AG09319 (cell line): Measurements from ENCODE around the gene IDNK.
A peak's percentile ranks its signal among the peaks of the same experiment; 100 is the strongest.

ENCODE experiments used
- DNase-seq: peaks from one replicate; pipeline ENCODE4 v3.0.0-alpha.2; 2010; ENCODE audit warnings: low read depth; ENCODE audit errors: extremely low read depth
- TF ChIP-seq, protein P1 (sequence below): IDR thresholded peaks from 2 replicates; pipeline ENCODE4 v1.5.1; 2011; ENCODE audit warnings: low read depth, mild to moderate bottlenecking, inconsistent platforms, low read length, moderate library complexity

Gene IDNK

DNA sequence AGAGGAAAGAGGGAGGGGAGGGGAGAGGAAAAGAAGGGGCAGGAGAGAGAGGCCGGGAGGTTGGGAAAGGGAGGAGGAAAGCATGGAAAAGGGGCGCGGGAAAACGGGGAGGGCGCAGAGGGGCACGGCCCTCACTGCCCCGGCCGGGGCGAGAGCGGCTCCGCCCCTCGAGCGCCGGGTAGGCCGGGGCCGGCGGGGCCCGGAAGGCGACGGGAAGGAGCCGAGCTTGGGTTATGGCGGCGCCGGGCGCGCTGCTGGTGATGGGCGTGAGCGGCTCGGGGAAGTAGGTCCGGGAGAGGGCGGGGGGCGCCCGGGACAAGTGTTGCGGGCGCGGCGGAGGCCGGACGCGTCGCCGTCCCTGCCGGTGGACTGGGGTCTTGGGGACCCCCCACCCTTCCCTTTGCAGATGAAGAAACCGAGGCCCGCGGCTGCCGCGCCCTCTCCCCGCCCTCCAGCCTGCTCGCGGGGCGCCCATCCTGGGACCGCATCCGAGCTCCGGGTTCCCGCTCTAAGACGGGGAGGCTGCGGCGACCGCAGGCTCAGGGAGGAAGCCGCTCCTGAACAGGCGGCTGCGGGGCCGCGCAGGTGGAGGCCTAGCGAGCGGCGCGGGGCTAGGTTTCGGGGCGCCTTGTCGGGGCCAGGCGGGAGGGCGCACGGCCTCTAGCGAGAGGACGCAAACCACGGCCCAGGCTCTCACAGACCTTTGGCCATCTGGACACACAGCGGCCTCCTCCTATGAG is at the start of gene IDNK:
Gene IDNK (plus strand): TSS at position 205 of the 740 bp plus-strand sequence. CDS start 29 bp downstream, at position 234.
- TF ChIP-seq, protein P1, sequence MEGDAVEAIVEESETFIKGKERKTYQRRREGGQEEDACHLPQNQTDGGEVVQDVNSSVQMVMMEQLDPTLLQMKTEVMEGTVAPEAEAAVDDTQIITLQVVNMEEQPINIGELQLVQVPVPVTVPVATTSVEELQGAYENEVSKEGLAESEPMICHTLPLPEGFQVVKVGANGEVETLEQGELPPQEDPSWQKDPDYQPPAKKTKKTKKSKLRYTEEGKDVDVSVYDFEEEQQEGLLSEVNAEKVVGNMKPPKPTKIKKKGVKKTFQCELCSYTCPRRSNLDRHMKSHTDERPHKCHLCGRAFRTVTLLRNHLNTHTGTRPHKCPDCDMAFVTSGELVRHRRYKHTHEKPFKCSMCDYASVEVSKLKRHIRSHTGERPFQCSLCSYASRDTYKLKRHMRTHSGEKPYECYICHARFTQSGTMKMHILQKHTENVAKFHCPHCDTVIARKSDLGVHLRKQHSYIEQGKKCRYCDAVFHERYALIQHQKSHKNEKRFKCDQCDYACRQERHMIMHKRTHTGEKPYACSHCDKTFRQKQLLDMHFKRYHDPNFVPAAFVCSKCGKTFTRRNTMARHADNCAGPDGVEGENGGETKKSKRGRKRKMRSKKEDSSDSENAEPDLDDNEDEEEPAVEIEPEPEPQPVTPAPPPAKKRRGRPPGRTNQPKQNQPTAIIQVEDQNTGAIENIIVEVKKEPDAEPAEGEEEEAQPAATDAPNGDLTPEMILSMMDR, result no peak
- DNase-seq, result no peak

DNA sequence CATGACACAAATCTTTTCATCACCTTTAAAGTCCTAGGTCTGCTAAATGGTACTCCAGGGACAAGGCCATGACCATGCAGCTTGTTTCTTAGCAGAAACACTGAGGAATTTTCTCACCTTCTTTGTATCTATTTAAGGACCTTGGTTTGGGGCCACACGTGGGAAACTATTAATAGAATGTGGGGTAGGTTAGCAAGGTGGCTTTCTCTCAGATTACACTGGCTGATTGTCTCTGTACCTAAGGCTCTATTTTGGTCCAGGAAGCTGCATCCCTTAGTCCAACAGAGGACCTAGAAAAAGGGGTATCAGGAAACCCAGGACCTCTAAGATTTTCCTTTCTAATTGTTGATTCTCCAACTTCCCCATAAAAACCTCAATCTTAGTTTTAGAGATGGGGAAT is 48.5 kb upstream of the IDNK start:
- no peak for DNase-seq
- TF ChIP-seq, protein P1, result no peak

DNA sequence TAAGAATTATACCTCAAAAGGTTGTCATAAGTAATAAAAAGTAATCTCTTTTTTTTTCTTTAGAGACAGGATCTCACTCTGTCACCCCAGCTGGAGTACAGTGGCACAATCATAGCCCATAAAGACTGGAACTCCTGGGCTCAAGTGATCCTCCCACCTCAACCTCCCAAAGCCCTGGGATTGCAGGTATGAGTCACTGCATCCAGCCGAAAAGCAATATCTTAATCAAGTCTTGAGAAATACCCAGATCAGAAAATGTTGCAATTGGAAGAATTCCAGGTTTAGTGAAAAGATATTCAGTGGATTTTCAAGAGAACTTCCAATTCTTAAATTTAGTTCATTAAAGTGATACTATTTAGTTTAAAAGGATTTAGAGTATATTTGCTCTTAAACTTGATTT is 40.9 kb upstream of the IDNK start:
- DNase-seq, result no peak
- TF ChIP-seq, protein P1, result no peak

DNA sequence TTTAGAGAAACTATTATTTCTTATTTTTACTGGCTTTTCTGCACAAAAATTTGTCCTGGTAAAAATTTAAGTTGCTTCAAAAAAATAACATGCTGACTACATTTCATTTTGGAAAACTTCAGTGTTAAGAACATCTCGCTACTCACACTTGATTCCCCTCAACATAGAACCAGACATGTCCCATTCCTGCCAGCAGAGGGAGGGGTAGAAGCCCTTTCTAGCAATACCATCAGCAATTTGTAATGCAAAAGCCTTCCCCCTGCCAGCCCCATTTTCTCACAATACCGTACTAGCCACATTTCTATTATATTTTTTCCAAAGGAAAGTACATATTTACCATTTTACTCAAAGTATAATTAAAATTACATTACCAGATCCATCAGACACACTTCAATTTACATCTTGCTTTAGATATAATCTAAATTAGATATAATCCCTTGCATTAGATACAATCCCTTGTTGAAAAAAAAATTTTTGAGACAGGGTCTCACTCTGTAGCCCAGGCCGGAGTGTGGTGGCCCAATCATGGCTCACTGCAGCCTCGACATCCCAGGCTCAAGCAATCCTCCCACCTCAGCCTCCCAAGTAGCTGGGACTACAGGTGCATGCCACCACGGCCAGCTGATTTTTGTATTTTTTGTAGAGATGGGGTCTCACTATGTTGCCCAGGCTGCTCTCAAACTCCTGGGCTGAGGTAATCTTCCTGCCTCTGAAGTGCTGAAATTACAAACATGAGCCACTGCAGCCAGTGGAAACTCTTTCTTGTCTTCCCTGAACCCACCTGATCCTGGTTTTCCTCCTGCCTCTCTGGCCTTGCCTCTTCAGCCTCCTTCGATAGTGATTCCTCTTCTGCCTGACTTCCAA is 39.6 kb upstream of the IDNK start:
- no peak for DNase-seq
- TF ChIP-seq, protein P1, result peak; percentile 79

DNA sequence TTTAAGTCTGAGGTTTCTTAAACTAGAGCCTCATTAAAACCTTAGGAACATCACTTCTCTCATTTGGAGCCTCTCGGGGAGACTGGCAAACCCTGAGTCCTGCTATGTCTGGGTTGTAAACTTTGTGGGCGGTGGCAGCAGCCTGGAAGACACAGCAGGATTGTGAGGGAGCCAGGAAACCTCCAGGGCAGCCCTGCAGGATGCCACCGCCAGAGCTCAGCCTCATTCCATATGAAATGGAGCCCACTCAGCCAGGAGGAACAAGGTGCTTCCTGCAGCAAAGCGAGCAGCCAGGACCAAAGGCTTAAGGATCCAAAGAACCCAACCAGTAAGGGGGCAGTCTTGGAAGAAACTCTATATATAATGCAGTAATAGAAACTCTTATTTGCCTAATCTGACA is 37.9 kb upstream of the IDNK start:
- DNase-seq, result no peak

DNA sequence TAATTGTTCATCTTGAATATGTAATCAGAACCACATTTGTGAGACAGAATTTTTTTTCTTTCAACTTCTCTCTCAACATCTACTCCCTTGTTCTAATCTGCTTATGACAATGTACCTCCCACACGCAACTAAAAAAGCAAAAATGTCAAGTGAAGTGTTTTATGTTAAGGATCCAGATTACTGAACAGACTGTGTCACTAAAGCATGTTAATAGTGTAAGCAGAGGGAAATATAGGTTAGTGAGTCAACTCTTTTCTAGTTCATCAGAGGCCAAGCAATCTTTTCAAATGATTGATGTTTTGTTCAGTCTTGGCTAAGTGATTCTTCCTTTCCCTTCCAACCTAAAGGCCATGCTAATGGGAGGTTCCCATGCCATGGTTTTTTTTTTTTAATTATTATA is 34.7 kb upstream of the IDNK start:
- no peak for DNase-seq
- TF ChIP-seq, protein P1, result no peak

More for the DNA sequence above, 37.9 kb upstream of the IDNK start:
- TF ChIP-seq, protein P1, result no peak
